ENCODE measurements around the gene TMEM247.
"Not testable (repeated sequence)": the region's sequence is repeated elsewhere in the genome, so short reads cannot be mapped to it uniquely, and the experiment has no call there.

The TMEM247 gene

DNA sequence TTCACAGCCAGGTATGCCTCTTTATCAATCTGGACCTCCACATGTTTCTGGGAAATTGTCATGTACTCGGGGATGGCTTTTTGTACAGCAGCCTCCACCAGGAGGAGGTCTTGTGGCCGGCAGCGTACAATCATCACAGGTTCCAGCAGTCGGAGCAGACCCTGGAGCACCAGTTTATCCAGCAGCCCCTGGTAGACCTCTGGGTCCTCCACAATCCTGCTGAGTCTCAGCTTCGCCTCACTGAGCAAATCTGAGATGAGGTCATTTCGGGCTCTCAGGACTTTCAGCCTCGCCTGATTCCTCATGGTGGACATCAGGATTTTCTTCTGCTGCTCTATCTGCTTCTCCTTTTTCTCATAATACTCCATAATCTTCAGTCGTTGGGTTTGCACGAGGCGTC is 32.8 kb downstream of the TMEM247 start:
- DNase-seq (ENCODE audit: low read depth), result no peak

DNA sequence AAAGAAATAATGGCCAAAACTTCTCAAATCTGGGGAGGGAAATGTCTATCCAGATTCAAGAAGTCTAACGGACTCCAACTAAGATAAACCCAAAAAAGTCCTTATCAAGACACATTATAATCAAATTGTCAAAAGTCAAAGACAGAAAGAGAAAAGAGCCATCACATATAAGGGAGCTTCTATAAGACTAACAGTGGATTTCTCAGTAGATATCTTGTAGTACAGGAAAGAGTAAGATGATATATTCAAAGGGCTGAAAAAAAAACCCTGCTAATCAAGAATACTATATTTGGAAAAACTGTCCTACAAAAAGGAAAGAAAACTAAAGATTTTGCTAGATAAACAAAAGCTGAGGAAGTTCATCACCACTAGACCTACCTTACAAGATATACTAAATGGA is 35.4 kb downstream of the TMEM247 start:
- DNase-seq (ENCODE audit: low read depth), result no peak

DNA sequence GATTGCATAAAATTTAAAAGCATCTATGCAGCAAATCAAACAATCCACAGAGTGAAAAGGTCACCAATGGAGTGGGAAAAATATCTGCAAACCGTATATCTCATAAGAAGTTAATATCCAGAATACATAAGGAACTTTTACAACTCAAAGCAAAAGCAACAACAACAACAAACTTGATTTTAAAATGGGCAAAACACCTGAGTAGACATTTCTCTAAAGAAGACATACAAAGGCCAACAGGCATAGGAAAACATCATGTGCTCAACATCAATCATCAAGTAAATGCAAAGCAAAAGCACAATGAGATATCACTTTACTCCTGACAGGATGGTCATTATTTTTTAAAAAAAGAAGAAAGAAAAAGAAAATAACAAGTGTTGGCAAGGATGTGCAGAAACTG is 38.1 kb downstream of the TMEM247 start:
- no peak for DNase-seq (ENCODE audit: low read depth)

DNA sequence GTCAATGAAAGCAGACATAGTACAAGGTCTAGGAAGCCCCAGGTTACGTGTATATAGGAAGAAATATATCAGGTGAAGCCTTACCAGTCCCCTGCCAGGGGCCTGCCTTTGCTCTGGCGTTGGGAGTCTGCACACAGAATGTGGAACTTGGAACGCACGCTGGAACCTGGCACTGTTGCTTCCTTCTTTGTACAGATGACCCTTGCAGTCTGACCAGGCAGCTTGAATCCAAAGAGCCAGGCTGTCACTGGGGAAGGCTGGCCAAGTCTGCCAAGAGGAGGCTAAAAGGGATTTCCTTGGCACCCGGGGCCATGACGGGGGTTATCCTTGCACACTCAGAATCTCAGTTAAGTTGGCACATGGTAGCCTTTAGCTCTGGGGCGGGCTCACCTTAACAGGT is 39.5 kb downstream of the TMEM247 start:
- no peak for DNase-seq (ENCODE audit: low read depth)

DNA sequence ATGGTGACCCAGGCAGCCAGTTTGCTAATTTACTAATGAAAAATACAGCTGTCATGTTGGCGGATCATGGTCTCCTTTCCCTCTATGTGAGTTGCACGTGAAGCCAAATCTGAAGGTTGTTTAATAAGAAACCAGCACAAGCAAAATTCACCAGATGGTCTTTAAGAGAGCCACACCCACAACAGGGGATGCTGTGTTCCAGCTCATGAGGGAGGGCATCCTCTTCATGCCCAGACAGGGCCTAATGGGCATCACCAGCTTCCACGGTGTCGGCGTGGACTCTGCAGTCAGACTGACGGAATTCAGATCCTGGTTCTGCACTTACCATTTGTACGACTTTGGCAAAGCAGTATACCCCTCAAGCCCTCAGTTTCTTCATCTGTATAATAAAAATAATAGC is 39.9 kb downstream of the TMEM247 start:
- no peak for DNase-seq (ENCODE audit: low read depth)

DNA sequence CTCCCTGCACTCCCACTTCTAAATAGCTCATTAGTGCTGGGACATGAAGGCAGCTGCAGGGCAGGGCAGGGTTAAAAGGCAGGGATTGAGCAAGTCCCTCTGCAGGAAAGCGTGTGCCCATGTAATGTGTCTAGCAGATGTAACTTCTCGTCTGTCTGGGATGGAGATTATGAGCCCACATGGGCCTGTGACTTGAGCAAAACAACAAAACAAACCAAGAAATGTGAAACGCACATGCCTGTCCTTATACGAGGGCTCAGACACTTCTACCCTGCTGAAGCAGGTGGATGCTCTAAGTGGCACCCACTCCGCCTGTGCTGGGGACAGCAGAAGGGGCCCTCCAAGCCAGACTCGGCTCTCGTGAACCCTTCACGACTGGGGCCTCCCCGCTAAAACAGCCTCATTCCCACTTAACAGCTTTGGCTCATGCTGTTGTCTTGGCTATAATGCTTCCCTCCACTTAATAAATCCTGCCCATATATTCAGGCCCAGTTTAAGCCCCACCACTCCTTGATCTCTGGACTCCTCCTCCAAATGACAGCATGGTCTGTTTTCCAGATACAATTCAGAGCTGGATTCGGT is 40.9 kb downstream of the TMEM247 start:
- DNase-seq (ENCODE audit: low read depth), result no peak

DNA sequence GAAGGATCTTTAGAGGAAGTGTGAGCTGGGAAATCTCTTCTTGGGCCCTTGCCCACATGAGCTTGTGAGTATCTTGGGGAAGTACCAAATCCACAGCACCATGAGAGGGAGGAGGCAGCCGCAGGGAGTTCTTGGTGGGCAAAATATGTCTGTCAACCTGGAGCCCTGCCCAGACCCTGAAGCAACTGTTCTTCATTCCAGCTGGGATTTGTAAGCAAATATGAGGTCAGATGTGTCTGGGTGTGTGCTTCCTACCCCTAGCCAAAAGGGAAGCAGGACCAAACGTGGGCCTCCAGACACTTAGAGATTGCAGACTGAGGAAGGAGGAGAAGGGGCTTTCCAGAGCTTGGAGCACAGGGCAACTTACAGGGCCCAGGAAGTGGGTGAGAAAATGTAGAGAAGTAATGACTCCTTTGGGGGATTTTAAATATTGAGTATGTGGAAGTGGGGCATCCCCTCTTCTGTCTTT is 41.9 kb downstream of the TMEM247 start:
- no peak for DNase-seq (ENCODE audit: low read depth)

DNA sequence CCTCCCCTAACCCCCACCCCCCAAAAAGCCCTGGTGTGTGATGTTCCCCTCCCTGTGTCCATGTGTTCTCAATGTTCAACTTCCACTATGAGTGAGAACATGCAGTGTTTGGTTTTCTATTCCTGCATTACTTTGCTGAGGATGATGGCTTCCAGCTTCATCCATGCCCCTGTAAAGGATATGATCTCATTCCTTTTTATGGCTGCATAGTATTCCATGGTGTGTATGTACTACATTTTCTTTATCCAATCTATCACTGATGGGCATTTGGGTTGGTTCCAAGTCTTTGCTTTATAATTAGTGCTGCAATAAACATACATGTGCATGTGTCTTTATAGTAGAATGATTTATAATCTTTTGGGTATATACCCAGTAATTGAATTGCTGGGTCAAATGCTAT is 43.0 kb downstream of the TMEM247 start:
- not testable (repeated sequence) for DNase-seq (ENCODE audit: low read depth)

DNA sequence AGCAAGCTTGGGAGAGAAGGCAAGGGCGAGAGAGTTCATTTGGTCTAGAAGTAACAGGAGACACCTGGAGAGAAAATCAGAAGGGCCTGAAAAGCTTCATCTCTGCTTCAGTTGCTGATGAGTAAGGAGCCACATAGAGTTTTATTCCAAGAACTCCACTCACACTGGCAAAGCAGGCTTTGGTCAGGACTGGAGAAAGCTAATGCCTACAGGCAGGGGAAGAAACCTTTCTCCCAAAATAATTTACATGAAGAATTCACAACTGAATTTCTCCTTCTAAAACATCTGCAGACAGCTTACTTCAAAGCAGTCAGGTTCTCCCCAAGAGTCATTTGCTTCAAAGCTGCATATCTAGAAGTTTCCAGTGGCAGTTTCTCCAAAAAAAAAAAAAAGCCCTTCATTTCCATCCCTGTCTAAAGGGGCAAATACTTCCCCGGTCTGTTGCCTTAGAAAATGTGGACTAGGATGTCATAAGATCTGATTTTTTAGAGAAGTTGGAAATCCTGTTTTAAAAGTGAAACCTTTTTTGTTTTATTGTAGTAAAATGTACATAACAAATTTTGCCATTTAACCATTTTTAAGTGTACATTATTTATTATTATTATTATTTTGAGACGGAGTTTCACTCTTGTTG is 46.3 kb downstream of the TMEM247 start:
- no peak for DNase-seq (ENCODE audit: low read depth)

DNA sequence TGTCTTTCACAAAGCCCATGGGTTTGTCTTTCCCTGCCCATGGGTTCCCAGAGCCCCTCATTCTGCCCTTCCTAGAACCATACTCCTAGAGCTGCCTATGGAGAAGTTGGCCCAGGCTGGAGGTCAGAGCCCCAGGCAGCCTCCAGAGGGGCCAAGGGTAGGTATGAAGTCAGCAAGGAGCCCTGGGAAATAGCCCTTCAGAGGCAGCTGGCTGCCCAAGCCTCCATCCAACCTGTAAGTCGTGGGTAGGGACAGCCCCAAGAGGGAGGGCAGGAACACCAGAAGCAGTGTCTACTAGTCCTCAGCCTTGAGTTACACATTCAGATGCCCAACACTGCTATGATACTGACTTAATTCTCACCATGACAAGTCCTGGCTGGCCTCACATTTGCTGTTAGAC is 49.5 kb downstream of the TMEM247 start:
- DNase-seq (ENCODE audit: low read depth), result no peak

DNA sequence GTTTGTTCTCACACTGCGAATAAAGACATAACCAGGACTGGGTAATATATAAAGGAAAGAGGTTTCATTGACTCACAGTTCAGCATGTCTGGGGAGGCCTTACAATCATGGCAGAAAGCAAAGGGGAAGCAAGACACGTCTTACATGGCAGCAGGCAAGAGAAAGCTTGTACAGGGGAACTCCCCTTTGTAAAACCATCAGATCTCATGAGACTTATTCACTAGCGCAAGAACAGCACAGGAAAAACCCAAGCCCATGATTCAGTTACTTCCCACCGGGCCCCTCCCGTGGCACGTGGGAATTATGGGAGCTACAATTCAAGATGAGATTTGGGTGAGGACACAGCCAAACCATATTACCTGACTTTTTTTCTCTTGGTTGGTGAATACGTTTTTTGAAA is 51.3 kb downstream of the TMEM247 start:
- DNase-seq (ENCODE audit: low read depth), result no peak

DNA sequence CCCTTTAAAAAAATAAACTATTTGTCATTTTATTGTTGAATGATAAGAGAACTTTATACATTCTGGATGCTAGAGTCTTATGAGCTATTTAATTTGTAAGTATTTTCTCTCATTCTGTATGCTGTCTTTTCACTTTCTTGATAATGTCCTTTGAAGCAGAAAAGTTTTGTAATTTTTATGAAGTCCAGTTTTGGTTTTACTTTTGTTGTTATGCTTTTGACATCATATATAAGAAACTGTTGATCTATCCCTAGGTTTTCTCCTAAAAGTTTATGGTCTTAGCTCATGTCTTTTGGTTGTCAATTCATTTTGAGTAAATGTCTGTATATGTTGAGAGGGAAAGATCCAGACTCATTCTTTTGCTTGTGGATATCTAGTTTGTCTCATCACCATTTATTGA is 52.5 kb downstream of the TMEM247 start:
- no peak for DNase-seq (ENCODE audit: low read depth)
